ENCODE data around the gene LDLRAP1. TPM values are rescaled to one million over a fixed set of nuclear protein-coding genes. Genes with fewer than 3 reads are reported as not detected.

The LDLRAP1 gene
- total and polyA plus RNA-seq, 2 donors (not counting 3 experiments of a cell fraction or from before 2014, with no cell fraction given) = 23.1 to 24.7 TPM

DNA sequence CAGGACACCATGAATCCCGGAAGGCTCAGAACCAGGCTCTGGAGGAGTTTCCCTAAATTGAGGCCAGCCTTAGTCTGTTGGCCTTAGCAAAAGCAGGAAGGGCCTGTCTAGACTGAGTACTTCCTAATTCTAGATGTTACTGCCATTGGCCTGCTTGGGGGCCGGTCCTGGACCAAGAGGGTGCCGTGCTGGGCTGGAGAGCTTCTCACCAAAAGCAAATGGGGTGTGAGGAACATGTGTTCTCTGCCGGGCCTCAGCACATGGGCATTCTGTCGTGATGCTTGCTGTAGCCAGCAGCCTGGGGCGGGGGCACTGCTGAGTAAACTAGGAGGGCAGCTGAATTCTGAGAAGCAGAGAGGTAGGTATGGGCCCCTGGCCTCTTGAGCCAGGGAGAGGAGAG is 37.5 kb downstream of the LDLRAP1 start:
- ChIA-PET POLR2A (no interaction called here), CTCF (interaction anchor here (0.8 to 2.1 kb wide), 5 partner anchors 8 to 32 kb away, joined by 3 to 9 read pairs (median 6); no protein-coding TSS in a partner anchor)
- Histone ChIP-seq H3K36me3 (ENCODE audit: control insufficient read depth in 2 of 2, extremely low read depth in 1 of 2, insufficient read depth in 2 of 2, low read length in 2 of 2) (no peaks in the 10 kb centered on the region), H3K9me1 (replicated peaks; ENCODE audit: control insufficient read depth, extremely low read depth, insufficient read depth, low read length) (no peaks in the 10 kb centered on the region), H4K20me1 (replicated peaks; ENCODE audit: control insufficient read depth, extremely low read depth, insufficient read depth, low read length) (no peaks in the 10 kb centered on the region), H3K4me3 (replicated peaks in 1 of 3; ENCODE audit: insufficient read depth in 1 of 3, low read depth in 1 of 3, low read length in 3 of 3) (no peak overlapping the region), H3K9me3 (replicated peaks; ENCODE audit: control insufficient read depth, insufficient read depth, low read length) (no peaks in the 10 kb centered on the region), H2AFZ (ENCODE audit: low read depth, low read length) (no peak overlapping the region), H3K79me2 (ENCODE audit: control insufficient read depth, insufficient read depth, low read length) (no peaks in the 10 kb centered on the region), H3K27me3 (ENCODE audit: control insufficient read depth in 2 of 2, insufficient read depth in 2 of 2, low read length in 2 of 2) (peaks cover 4 to 9% of the 10 kb centered on the region in 2 experiments), H3K4me1 (ENCODE audit: control insufficient read depth, extremely low read depth, insufficient read depth, low read length) (no peaks in the 10 kb centered on the region), H3K9ac (replicated peaks; ENCODE audit: extremely low read depth, insufficient read depth, low read length) (no peak overlapping the region), H3K27ac (ENCODE audit: insufficient read depth, low read depth, low read length) (no peak overlapping the region), H3K4me2 (ENCODE audit: insufficient read depth, low read length) (no peak overlapping the region)
- BruUV-seq (replicated peaks) = no TSS peak
- FAIRE-seq = no peak
- intact Hi-C loops (cut with micrococcal nuclease) (no loop called here), dilution Hi-C loops (cut with MboI; ENCODE audit: extremely low pct_ligation_motif_present, low sequenced_read_pairs) (no loop called here)
- DNase-seq (ENCODE audit: low read depth, low spot score) = no peak
- TF ChIP-seq POLR2A (IDR thresholded peaks at IDR 0.05; ENCODE audit: low read depth, low read length) = no peak
- TF ChIP-seq POLR2AphosphoS5 (IDR thresholded peaks at IDR 0.05; ENCODE audit: insufficient read depth, low read depth, low read length) = no peak
- no peak for TF ChIP-seq JUN (IDR thresholded peaks at IDR 0.05; ENCODE audit: borderline replicate concordance, insufficient read depth, insufficient read length, low read depth)
- no peak for TF ChIP-seq GATA2 (IDR thresholded peaks at IDR 0.05; ENCODE audit: insufficient read depth, insufficient read length, low read depth, low read length)
- TF ChIP-seq EZH2 (IDR thresholded peaks at IDR 0.05; ENCODE audit: borderline replicate concordance, low read depth, low read length, severe bottlenecking) = no peak
- TF ChIP-seq MYC (IDR thresholded peaks at IDR 0.05; ENCODE audit: low read depth, low read length) = no peak
- TF ChIP-seq, protein P1, sequence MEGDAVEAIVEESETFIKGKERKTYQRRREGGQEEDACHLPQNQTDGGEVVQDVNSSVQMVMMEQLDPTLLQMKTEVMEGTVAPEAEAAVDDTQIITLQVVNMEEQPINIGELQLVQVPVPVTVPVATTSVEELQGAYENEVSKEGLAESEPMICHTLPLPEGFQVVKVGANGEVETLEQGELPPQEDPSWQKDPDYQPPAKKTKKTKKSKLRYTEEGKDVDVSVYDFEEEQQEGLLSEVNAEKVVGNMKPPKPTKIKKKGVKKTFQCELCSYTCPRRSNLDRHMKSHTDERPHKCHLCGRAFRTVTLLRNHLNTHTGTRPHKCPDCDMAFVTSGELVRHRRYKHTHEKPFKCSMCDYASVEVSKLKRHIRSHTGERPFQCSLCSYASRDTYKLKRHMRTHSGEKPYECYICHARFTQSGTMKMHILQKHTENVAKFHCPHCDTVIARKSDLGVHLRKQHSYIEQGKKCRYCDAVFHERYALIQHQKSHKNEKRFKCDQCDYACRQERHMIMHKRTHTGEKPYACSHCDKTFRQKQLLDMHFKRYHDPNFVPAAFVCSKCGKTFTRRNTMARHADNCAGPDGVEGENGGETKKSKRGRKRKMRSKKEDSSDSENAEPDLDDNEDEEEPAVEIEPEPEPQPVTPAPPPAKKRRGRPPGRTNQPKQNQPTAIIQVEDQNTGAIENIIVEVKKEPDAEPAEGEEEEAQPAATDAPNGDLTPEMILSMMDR (IDR thresholded peaks at IDR 0.05; ENCODE audit: extremely low read depth in 1 of 2, insufficient read depth in 1 of 2, low read depth in 1 of 2, low read length in 2 of 2) = no peak
- TF ChIP-seq, protein P2, sequence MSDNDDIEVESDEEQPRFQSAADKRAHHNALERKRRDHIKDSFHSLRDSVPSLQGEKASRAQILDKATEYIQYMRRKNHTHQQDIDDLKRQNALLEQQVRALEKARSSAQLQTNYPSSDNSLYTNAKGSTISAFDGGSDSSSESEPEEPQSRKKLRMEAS (IDR thresholded peaks at IDR 0.05; ENCODE audit: insufficient read depth, insufficient read length) = no peak
- no peak for TF ChIP-seq FOS (IDR thresholded peaks at IDR 0.05; ENCODE audit: borderline replicate concordance, insufficient read depth, low read length)

Data from endothelial cell of umbilical vein (primary cell).